Activated CD8-positive, alpha-beta memory T cell treated with anti-CD3 and anti-CD28 coated beads, Interleukin-2, amount 50 U/mL, for 1 hour (primary cell): ENCODE results near the gene SLC35E4.

Experiments
- DNase-seq: peaks from one replicate; pipeline ENCODE4 v3.0.0-alpha.2; 2020; ENCODE audit errors: extremely low read depth

SLC35E4 gene

DNA sequence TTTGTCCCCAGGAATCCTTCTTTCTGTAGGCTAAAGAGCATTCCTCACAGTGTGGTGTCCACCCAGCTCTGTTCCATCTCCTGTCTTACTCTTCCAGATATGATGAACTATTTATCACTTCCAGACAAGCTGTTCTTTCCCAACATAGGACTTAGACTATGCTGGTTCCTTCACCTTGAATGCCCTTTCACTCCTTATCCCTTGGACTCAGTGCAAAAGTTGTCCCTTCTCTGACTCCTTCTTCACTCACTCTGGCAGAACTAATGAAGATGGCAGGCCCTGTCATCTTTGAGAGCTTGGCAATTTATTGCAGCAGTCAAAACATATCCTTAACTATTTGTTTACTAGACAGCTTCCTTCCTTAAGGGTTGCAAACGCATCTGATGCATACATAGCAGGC is 55.6 kb downstream of the SLC35E4 start:
- no peak for DNase-seq

DNA sequence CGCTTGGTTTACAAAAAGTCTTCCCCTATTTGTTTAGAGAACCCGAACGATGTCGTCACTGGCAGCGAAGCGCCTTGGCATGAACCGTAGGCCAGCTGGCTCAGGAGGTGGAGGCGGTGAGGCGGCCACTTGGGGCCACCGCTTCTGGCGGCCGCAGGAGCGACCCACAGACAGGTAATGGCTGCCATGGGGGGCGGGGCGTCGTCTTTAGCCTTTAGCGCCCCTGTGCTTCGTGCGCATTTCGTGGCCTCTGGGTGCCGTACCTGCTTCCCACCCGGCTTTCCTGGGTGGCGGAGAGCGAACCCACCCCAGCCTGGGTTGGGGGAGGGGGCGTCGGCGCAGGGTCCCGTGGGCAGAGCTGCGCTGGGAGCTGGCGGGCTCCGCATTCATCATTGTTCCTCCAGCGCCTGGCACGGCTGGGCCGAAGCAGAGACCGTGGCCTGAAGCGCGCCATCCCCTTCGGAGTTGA is 58.6 kb downstream of the SLC35E4 start:
- peak; percentile 14 for DNase-seq

DNA sequence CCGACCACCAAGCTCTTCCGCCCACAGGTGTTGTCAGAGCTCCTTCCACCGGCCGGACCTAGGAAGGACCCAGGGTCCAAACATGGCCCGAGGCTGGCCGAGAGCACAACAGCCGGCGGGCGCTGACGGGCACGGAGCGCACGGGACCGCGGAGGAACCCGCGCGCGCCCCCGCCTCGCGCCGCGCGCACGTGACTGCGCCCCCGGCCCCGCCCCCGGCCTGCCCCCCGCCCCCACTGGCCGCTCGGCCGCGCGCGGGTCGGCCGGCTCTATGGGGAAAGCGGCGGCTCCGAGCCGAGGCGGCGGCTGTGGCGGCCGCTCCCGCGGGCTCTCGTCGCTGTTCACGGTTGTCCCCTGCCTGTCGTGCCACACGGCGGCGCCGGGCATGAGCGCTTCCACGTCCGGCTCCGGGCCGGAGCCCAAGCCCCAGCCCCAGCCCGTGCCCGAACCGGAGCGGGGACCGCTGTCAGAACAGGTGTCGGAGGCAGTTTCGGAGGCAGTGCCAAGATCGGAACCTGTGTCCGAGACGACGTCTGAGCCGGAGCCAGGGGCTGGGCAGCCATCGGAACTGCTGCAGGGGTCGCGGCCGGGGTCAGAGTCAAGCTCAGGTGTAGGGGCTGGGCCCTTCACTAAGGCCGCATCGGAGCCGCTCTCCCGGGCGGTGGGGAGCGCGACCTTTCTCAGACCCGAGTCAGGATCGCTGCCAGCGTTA is 59.2 kb downstream of the SLC35E4 start, which contains the start of gene OSBP2:
Gene OSBP2, plus strand, starts transcription at position 235 of the 711 bp plus-strand sequence. Its CDS starts 36 bp downstream, at position 271.
- no peak for DNase-seq

DNA sequence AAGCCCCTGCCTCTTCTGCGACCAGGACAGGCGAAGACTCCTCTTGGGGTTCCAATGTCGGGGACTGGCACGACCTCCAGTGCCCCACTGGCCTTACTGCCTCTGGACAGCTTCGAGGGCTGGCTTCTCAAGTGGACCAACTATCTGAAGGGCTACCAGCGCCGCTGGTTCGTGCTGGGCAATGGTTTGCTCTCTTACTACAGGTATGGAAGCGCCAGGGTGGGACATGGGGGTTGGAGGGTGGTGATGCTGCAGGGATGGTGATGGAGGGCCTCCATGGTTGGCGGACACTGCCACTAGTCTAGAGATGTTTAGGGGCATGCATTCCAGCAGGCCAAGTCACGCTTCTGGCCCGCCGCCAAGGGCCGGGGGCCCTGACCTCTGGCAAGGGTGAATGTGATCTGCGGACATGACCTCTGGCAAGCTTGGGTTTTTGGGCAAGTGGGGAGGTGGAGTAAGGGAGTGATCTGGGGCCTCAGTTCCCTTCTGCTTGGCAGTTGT is 59.8 kb downstream of the SLC35E4 start:
- no peak for DNase-seq

DNA sequence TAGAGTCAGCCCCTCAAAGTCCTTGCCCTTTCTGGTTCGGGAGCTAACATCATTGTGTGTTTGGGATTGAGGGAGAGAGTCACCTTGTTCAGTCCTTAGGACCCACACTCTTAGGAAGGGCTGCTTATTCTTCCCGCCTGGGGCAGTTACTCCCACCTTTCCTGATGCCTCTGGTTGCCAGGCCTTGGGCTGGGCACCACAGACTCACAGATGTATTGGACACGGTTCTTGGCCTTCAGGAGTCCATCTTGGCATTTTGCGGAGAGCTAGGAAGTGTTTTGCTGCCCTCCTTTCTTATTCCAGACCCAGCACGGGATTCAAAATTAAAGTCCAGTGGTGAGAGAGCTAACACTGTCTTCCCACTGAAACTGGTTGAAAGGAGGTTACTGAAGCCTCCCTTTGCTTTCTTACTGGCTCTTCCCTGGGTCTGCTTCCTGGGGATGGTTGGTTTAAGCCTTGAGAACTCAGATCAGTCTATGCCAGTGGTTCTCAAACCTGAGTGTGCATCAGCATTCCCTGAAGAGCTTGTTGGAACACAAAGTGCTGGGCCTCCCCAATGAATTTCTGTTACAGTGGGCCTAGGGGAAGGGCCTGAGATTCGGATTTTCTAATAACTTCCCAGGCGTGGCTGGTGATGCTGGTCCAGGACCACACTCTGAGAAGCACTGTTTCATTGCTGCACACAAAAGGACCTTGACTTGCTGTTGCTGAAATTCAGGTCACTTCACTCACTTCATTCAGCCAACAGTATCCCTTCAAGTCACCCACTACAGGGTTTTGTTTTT is 60.5 kb downstream of the SLC35E4 start:
- no peak for DNase-seq
